ENCODE measurements around the gene TMEM63C. TPM values are rescaled to one million over a fixed set of nuclear protein-coding genes. Genes with fewer than 3 reads are reported as not detected.

Gene TMEM63C
- total and polyA plus RNA-seq, 2 donors (not counting 3 experiments of a cell fraction or from before 2014, with no cell fraction given) = not detected

DNA sequence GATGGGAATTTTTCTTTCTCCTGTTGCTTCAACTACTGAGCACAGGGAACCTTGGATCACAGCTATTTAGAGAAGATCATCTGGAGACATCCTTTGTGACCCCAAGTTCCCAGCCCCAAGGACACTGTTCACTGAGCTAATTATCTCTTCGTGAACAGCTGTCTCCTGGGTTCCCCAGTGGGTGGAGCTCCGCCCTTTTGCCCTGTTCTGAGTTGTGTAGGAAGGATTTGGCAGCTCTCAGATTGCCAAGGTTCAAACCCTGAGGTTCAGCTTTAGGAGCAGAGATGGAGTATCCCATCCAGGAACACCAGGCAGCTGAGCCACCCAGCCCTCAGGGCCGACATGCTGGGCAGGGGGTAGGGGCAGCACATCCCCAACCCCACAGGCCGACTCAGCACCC, 57.4 kb downstream of the TMEM63C start:
- Histone ChIP-seq H3K27ac (ENCODE audit: insufficient read depth, low read depth, low read length) (no peak overlapping the region), H3K36me3 (ENCODE audit: control insufficient read depth in 2 of 2, extremely low read depth in 1 of 2, insufficient read depth in 2 of 2, low read length in 2 of 2) (no peaks in the 10 kb centered on the region), H3K9me3 (replicated peaks; ENCODE audit: control insufficient read depth, insufficient read depth, low read length) (no peaks in the 10 kb centered on the region), H3K9me1 (replicated peaks; ENCODE audit: control insufficient read depth, extremely low read depth, insufficient read depth, low read length) (no peaks in the 10 kb centered on the region), H3K4me2 (ENCODE audit: insufficient read depth, low read length) (no peak overlapping the region), H3K79me2 (ENCODE audit: control insufficient read depth, insufficient read depth, low read length) (no peaks in the 10 kb centered on the region), H3K27me3 (ENCODE audit: control insufficient read depth in 2 of 2, insufficient read depth in 2 of 2, low read length in 2 of 2) (no peaks in the 10 kb centered on the region), H3K4me1 (ENCODE audit: control insufficient read depth, extremely low read depth, insufficient read depth, low read length) (no peaks in the 10 kb centered on the region), H3K9ac (replicated peaks; ENCODE audit: extremely low read depth, insufficient read depth, low read length) (no peak overlapping the region), H2AFZ (ENCODE audit: low read depth, low read length) (no peak overlapping the region), H4K20me1 (replicated peaks; ENCODE audit: control insufficient read depth, extremely low read depth, insufficient read depth, low read length) (no peaks in the 10 kb centered on the region), H3K4me3 (replicated peaks in 1 of 3; ENCODE audit: insufficient read depth in 1 of 3, low read depth in 1 of 3, low read length in 3 of 3) (no peak overlapping the region)
- ChIA-PET POLR2A (no interaction called here), CTCF (interaction anchor here (1.2 kb wide), 1 partner anchor 88 kb away, joined by 4 read pairs; no protein-coding TSS in a partner anchor)
- FAIRE-seq (no peak), DNase-seq (ENCODE audit: low read depth, low spot score) (no peak)
- TF ChIP-seq, protein P1, sequence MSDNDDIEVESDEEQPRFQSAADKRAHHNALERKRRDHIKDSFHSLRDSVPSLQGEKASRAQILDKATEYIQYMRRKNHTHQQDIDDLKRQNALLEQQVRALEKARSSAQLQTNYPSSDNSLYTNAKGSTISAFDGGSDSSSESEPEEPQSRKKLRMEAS (IDR thresholded peaks at IDR 0.05; ENCODE audit: insufficient read depth, insufficient read length) = no peak
- TF ChIP-seq JUN (IDR thresholded peaks at IDR 0.05; ENCODE audit: borderline replicate concordance, insufficient read depth, insufficient read length, low read depth) (no peak), GATA2 (IDR thresholded peaks at IDR 0.05; ENCODE audit: insufficient read depth, insufficient read length, low read depth, low read length) (no peak), MYC (IDR thresholded peaks at IDR 0.05; ENCODE audit: low read depth, low read length) (no peak), EZH2 (IDR thresholded peaks at IDR 0.05; ENCODE audit: borderline replicate concordance, low read depth, low read length, severe bottlenecking) (no peak), FOS (IDR thresholded peaks at IDR 0.05; ENCODE audit: borderline replicate concordance, insufficient read depth, low read length) (no peak), POLR2A (IDR thresholded peaks at IDR 0.05; ENCODE audit: low read depth, low read length) (no peak), POLR2AphosphoS5 (IDR thresholded peaks at IDR 0.05; ENCODE audit: insufficient read depth, low read depth, low read length) (no peak)
- TF ChIP-seq, protein P2, sequence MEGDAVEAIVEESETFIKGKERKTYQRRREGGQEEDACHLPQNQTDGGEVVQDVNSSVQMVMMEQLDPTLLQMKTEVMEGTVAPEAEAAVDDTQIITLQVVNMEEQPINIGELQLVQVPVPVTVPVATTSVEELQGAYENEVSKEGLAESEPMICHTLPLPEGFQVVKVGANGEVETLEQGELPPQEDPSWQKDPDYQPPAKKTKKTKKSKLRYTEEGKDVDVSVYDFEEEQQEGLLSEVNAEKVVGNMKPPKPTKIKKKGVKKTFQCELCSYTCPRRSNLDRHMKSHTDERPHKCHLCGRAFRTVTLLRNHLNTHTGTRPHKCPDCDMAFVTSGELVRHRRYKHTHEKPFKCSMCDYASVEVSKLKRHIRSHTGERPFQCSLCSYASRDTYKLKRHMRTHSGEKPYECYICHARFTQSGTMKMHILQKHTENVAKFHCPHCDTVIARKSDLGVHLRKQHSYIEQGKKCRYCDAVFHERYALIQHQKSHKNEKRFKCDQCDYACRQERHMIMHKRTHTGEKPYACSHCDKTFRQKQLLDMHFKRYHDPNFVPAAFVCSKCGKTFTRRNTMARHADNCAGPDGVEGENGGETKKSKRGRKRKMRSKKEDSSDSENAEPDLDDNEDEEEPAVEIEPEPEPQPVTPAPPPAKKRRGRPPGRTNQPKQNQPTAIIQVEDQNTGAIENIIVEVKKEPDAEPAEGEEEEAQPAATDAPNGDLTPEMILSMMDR (IDR thresholded peaks at IDR 0.05; ENCODE audit: extremely low read depth in 1 of 2, insufficient read depth in 1 of 2, low read depth in 1 of 2, low read length in 2 of 2) = no peak
- BruUV-seq (replicated peaks) = no TSS peak
- dilution Hi-C loops (cut with MboI; ENCODE audit: extremely low pct_ligation_motif_present, low sequenced_read_pairs) = no loop called here
- intact Hi-C loops (cut with micrococcal nuclease) = no loop called here
